ENCODE measurements around the gene ATAD5. TPM values are rescaled to one million over a fixed set of nuclear protein-coding genes. Genes with fewer than 3 reads are reported as not detected.

ATAD5 gene
- total RNA-seq, 1 donor from 2014 or later = 36.2 TPM

DNA sequence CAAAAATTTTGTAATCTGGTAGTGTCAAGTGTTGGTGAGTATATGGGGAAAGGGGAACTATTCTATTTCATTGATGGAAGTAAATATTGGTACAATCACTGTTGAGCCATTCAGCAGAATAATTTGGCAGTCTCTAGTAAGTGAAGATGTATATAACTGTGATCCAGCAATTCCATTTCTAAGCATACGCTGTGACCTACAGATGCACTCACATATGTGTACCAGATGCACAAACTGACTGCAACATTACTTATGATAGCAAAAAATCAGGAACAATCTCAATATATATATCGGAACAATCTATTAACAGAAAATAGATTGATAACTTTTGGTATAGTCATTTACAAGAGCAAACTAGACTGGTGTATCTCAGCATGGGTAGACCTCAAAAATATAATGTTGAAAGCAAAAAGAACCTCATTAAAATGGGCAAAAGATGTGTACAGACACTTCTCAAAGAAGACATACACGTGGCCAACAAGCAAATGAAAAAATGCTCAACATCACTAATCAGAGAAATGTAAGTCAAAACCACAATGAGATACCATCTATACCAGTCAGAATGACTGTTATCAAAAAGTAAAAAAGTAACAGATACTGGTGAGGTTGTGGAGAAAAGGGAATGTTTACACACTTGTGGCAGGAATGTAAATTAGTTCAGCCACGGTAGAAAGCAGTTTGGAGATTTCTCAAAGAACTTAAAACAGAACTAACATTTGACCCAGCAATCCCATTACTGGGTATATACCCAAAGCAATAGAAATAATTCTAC lies 110.7 kb downstream of the ATAD5 start:
- TF ChIP-seq EZH2 (IDR thresholded peaks at IDR 0.05) (no peak), EZH2phosphoT487 (IDR thresholded peaks at IDR 0.05) (no peak)
- TF ChIP-seq, protein P1, sequence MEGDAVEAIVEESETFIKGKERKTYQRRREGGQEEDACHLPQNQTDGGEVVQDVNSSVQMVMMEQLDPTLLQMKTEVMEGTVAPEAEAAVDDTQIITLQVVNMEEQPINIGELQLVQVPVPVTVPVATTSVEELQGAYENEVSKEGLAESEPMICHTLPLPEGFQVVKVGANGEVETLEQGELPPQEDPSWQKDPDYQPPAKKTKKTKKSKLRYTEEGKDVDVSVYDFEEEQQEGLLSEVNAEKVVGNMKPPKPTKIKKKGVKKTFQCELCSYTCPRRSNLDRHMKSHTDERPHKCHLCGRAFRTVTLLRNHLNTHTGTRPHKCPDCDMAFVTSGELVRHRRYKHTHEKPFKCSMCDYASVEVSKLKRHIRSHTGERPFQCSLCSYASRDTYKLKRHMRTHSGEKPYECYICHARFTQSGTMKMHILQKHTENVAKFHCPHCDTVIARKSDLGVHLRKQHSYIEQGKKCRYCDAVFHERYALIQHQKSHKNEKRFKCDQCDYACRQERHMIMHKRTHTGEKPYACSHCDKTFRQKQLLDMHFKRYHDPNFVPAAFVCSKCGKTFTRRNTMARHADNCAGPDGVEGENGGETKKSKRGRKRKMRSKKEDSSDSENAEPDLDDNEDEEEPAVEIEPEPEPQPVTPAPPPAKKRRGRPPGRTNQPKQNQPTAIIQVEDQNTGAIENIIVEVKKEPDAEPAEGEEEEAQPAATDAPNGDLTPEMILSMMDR (IDR thresholded peaks at IDR 0.05) = no peak
- H3K4me3 Mint-ChIP-seq = no peak overlapping the region
- H3K27ac Mint-ChIP-seq = no peak overlapping the region
- H3K9me3 ChIP-seq (ENCODE audit: low read depth) = no peaks in the 10 kb centered on the region
- H3F3A ChIP-seq (ENCODE audit: low read depth) = no peaks in the 10 kb centered on the region
- H3K36me3 ChIP-seq = no peaks in the 10 kb centered on the region
- H3K27me3 ChIP-seq = no peaks in the 10 kb centered on the region
- H3K4me3 ChIP-seq = no peak overlapping the region
- no peaks in the 10 kb centered on the region for H3K4me1 ChIP-seq
- H2AFZ ChIP-seq (replicated peaks) = no peak overlapping the region
- no peaks in the 10 kb centered on the region for H3K36me3 Mint-ChIP-seq
- no peak for DNase-seq (ENCODE audit: low spot score)
- no peaks in the 10 kb centered on the region for H3K79me2 ChIP-seq (ENCODE audit: low read depth)
- H4K20me1 ChIP-seq (ENCODE audit: low read depth) = no peaks in the 10 kb centered on the region
- H3K4me1 Mint-ChIP-seq = no peaks in the 10 kb centered on the region
- no peak overlapping the region for H3K9ac ChIP-seq
- no peak overlapping the region for H3K27ac ChIP-seq
- no peaks in the 10 kb centered on the region for H3K9me3 Mint-ChIP-seq
- peaks cover 3% of the 10 kb centered on the region for H3K27me3 Mint-ChIP-seq (ENCODE audit: insufficient read depth, low read depth)
- H3K4me2 ChIP-seq = no peak overlapping the region

Small RNA genes lying within 50 kb of the gene (small RNA-seq; reads per million reads assigned to genes)
- gene RNU6-298P = not detected

Other genes starting within 250 kb of the ATAD5 start
- 27.0 and 43.8 TPM in 2 replicates for gene CRLF3, start 7.3 kb upstream of the ATAD5 start, total RNA-seq (ENCODE audit: low replicate concordance)
- gene TEFM, start 74.3 kb downstream of the ATAD5 start, total RNA-seq (ENCODE audit: low replicate concordance) = 17.4 TPM in 2 replicates
- gene ADAP2, start 90.0 kb downstream of the ATAD5 start, total RNA-seq (ENCODE audit: low replicate concordance) = 0.99 and 1.3 TPM in 2 replicates
- 4.2 and 9.8 TPM in 2 replicates for gene RNF135, start 139.1 kb downstream of the ATAD5 start, total RNA-seq (ENCODE audit: low replicate concordance)